GM03348 (cell line): ENCODE results near the gene CHPF.

Source experiments
- DNase-seq: peaks from one replicate; pipeline ENCODE4 v3.0.0; 2012; ENCODE audit warnings: low spot score

The CHPF gene

GRCh38 chr2:219567791-219568361, 24.3 kb upstream of the CHPF start:
- no peak for DNase-seq

- no peak for DNase-seq
These were observed 23.5 kb upstream of the CHPF start for GRCh38 chr2:219567131-219567530.

DNA sequence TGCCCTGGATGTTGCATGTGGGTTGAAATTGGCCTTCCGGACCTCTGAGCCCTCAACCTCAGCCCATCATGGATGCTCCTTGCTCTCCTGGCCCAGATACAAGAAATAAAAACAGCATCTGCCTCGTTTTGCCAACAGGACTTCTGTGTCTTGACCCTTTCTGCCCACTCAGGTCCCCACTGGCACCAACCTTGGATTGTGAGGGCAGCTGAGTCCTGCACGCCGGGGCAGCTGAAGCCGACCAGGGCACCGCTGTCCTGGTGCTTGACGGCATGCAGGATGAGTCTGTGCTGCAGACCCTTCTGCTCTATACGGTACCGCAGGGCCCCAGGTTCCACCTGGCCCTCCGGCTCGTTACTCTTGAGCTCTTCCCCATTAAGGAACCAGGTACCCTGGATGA, 23.0 kb upstream of the CHPF start:
- DNase-seq, result no peak

GRCh38 chr2:219565130-219566080, 21.8 kb upstream of the CHPF start:
- no peak for DNase-seq

GRCh38 chr2:219563271-219563928, 19.8 kb upstream of the CHPF start:
- DNase-seq, result no peak

DNA sequence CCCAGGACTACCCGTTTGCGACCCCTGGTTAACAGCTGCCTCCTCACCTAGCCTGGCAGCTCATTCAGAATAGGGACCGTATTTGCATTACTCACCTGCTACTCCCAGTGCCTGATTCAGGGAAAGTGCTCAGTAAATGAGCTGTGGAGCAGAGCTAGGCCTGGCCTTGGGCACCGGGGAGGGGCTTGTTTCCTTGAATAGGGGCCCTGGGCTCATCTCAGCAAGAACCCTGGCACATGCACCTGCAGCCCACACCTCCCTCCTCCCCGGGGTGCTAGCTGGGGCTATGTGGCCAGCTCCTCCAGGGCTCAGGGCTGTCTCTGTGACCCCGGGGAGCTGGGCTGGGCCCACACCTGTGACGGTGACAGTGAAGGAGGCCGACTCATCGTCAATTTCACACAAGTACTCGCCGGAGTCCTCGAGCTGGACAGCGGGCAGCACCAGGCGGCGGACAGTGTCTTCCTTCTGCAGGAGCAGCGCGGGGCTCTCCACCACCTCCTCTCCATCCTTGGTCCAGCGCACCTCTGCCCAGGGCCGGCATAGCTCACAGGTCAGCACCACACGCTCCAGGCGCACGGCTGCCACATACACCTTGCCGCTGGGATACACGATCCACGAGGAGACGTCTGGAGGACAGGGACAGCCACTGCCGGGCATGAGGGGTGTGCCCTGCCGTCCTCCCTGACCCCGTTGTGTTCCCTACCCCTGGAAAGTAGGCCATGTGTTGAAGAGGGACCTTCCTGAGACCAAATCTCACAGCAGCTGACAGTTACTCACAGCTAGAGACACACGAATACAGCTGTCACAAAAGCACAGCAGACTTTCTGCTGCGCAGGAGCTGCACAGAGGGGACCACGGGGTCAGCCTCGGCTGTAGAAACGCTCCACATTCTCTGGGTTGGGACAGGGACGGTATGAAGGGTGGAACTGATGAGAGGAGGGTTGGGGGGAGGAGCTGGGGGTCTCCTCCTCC, 18.7 kb upstream of the CHPF start:
- DNase-seq, result no peak

GRCh38 chr2:219561179-219562048, 17.8 kb upstream of the CHPF start:
- no peak for DNase-seq

DNA sequence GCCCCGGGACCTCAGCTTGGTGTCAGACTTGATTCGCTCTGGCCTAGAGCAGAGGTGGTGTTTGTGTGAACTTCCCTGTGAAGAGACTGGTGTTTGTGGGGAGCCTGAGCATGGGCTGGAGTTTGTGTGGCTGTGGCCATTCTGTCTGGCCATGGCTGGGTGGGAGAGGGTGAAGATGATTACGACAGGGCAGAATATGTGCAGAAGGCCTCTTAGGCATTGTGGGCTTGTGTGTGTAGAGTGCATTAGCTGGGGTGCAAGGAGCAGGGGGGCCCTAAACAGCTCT, 17.2 kb upstream of the CHPF start:
- no peak for DNase-seq

DNA sequence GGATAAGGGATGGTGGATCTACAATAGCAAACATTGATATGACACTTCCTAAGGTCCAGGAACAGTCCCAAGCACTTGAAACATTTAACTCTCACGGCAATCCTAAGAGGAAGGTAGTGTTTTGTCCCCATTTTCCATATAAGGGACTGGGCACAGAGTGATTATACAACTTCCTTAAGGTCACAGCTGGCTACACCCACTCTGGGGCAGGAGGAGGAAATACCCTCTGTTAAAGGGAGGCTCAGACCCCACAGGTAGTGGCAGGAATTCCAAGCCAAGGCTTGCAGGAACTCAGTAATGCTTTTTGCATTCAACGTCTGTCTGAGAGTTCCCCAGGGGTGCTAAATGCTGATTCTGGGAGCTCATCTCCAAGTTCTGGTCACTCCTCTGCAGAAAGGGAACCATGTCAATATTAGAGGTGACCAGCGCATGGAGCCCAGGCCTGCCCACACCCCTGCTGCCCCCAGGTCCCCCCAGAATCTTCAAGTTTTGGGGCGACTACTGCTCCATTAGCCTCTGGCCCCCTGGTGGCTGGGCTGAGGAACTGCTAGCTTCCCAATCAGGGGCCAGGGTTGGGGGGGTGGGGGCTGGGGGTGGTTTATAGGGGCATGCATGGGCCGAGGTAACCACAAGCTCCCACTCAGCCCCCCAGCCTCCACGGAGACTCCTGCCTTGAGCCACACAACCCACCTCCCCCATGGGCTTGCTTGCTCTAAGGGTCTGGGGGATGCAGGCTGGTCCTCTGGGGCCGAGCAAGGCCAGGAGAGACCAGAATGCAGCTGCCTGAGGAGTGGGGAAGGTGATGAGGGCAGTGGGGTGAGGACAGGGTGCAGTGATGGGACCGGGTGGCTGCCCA, 16.7 kb upstream of the CHPF start:
- DNase-seq, result peak; percentile 74

DNA sequence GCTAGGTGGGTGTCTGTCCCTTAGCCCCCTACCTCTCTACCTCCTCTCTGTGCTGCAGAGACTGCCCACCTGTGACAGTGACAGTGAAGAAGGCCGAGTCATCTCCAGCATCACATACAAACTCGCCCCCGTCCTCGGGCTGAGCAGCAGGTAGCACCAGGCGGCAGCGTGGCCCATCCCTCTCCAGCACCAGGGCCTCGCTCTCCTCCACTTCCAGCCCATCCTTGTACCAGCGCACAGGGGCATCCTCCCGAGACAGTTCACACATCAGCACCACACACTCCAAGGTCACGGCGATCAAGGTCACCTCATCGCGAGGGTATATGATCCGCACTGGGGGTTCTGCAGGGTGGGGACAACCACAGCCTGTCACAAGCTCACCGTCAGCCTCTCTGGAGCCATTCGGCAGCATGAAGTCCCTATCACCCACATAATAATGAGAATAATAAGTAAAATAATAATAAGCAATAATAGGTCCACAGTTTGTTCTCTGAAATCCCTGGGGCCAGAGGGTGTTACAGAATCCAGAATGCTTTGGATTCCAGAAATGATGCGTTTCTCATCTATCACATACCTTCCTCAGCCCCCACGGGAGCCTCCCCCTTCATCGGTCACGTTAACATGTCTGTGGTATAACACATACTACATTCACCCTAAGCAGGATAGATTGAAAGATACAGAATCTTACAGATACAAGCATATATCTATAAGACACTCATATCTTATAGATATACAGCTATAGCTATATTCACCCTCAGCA, 15.7 kb upstream of the CHPF start:
- DNase-seq, result no peak

GRCh38 chr2:219557791-219558785, 14.5 kb upstream of the CHPF start:
- DNase-seq, result no peak

GRCh38 chr2:219557320-219557719, 13.7 kb upstream of the CHPF start:
- DNase-seq, result no peak

- DNase-seq, result no peak
These were observed 12.8 kb upstream of the CHPF start for GRCh38 chr2:219556413-219556812.

- DNase-seq, result no peak
These were observed 12.3 kb upstream of the CHPF start for GRCh38 chr2:219555956-219556355.

GRCh38 chr2:219554350-219554749, 10.7 kb upstream of the CHPF start:
- DNase-seq, result no peak

GRCh38 chr2:219553463-219553963, 9.9 kb upstream of the CHPF start:
- DNase-seq, result no peak

DNA sequence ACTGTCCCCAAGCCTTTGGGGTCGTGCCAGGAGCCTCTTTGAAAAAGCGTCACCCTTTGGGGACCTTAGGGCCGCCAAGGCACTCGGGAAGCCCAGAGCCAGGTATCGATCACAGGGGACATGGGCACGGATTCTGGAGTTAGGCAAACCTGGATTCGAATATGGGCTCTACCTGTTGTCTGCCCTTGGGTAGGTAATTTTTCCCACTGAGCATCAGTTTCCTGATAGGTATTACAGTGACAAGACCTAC, 9.5 kb upstream of the CHPF start:
- DNase-seq, result no peak
